GM12891 (cell line): Measurements from ENCODE around the gene OR52A1.

Source experiments
- DNase-seq: peaks from one replicate; pipeline ENCODE4 v3.0.0; 2011; ENCODE audit warnings: low spot score; ENCODE audit not compliant: insufficient read length
- FAIRE-seq: peaks from 2 replicates; lab custom pipeline; 2011; peaks lifted over from hg19 to GRCh38; lab: Jason Lieb, UNC
- PAX5 ChIP-seq: IDR thresholded peaks from 2 replicates; pipeline ENCODE4 v1.6.1; 2011; ENCODE audit warnings: low read length, moderate library complexity, mild to moderate bottlenecking; ENCODE audit not compliant: insufficient read depth, severe bottlenecking
- POLR2A ChIP-seq: IDR thresholded peaks from 2 replicates; pipeline ENCODE4 v1.6.1; 2011; ENCODE audit warnings: low read depth, low read length, control low read depth
- POLR2AphosphoS5 ChIP-seq: IDR thresholded peaks from 2 replicates; pipeline ENCODE4 v1.6.1; 2011; ENCODE audit warnings: low read depth, low read length, control low read depth
- POU2F2 ChIP-seq: IDR thresholded peaks from 2 replicates; pipeline ENCODE4 v1.6.1; 2011; ENCODE audit warnings: low read depth, mild to moderate bottlenecking, control low read depth, low read length, moderate library complexity
- SPI1 ChIP-seq: IDR thresholded peaks from 2 replicates; pipeline ENCODE4 v1.6.1; 2011; ENCODE audit warnings: low read depth, low read length, control low read depth
- TAF1 ChIP-seq: IDR thresholded peaks from 2 replicates; pipeline ENCODE4 v1.6.1; 2011; ENCODE audit warnings: low read depth, low read length, control low read depth

OR52A1 gene

GRCh38 chr11:5137014-5137413, 17.5 kb downstream of the OR52A1 start:
- DNase-seq (no peak), FAIRE-seq (no peak)
- TF ChIP-seq POLR2AphosphoS5 (no peak), POLR2A (no peak), POU2F2 (no peak), TAF1 (no peak), SPI1 (no peak), PAX5 (no peak)

GRCh38 chr11:5136261-5136660, 18.3 kb downstream of the OR52A1 start:
- FAIRE-seq, result no peak
- DNase-seq, result no peak
- no peak for TF ChIP-seq POLR2A
- TF ChIP-seq POU2F2, result no peak
- TF ChIP-seq SPI1, result no peak
- no peak for TF ChIP-seq TAF1
- TF ChIP-seq PAX5, result no peak
- no peak for TF ChIP-seq POLR2AphosphoS5

- TF ChIP-seq POLR2A (no peak), POLR2AphosphoS5 (no peak), POU2F2 (no peak), TAF1 (no peak), PAX5 (no peak), SPI1 (no peak)
- DNase-seq (no peak), FAIRE-seq (no peak)
These were observed 22.8 kb downstream of the OR52A1 start for GRCh38 chr11:5131584-5132335.

GRCh38 chr11:5129457-5129877, 25.1 kb downstream of the OR52A1 start:
- TF ChIP-seq POLR2AphosphoS5, result no peak
- no peak for TF ChIP-seq PAX5
- TF ChIP-seq SPI1, result no peak
- no peak for TF ChIP-seq POU2F2
- TF ChIP-seq TAF1, result no peak
- TF ChIP-seq POLR2A, result no peak
- FAIRE-seq, result no peak
- DNase-seq, result no peak

- DNase-seq, result no peak
- no peak for FAIRE-seq
- no peak for TF ChIP-seq POLR2AphosphoS5
- no peak for TF ChIP-seq TAF1
- TF ChIP-seq PAX5, result no peak
- no peak for TF ChIP-seq SPI1
- no peak for TF ChIP-seq POLR2A
- no peak for TF ChIP-seq POU2F2
These were observed 29.5 kb downstream of the OR52A1 start for GRCh38 chr11:5124891-5125620.

- DNase-seq (no peak), FAIRE-seq (no peak)
- no peak for TF ChIP-seq SPI1
- no peak for TF ChIP-seq POLR2A
- no peak for TF ChIP-seq POLR2AphosphoS5
- TF ChIP-seq TAF1, result no peak
- TF ChIP-seq POU2F2, result no peak
- TF ChIP-seq PAX5, result no peak
These were observed 30.6 kb downstream of the OR52A1 start for GRCh38 chr11:5123802-5124521.

GRCh38 chr11:5118893-5119292, 35.7 kb downstream of the OR52A1 start:
- no peak for TF ChIP-seq PAX5
- FAIRE-seq, result no peak
- DNase-seq, result no peak

GRCh38 chr11:5117588-5117987, 37.0 kb downstream of the OR52A1 start:
- TF ChIP-seq PAX5 (no peak), POLR2AphosphoS5 (no peak), POLR2A (no peak), POU2F2 (no peak), SPI1 (no peak), TAF1 (no peak)
- DNase-seq (no peak), FAIRE-seq (no peak)

GRCh38 chr11:5115339-5115738, 39.2 kb downstream of the OR52A1 start:
- TF ChIP-seq POLR2AphosphoS5 (no peak), TAF1 (no peak), SPI1 (no peak), POLR2A (no peak), POU2F2 (no peak), PAX5 (no peak)
- DNase-seq (no peak), FAIRE-seq (no peak)

GRCh38 chr11:5107285-5107684, 47.3 kb downstream of the OR52A1 start:
- FAIRE-seq (no peak), DNase-seq (no peak)
- TF ChIP-seq PAX5 (no peak), POLR2AphosphoS5 (no peak), POLR2A (no peak), POU2F2 (no peak)
